ENCODE data around the gene LRIG1.

LRIG1 gene

GRCh38 chr3:66476852-66477381 lies 23.9 kb downstream of the LRIG1 start:
- no peaks in the 10 kb centered on the region for H3K36me3 Mint-ChIP-seq (ENCODE audit: low read depth)
- H3K27me3 Mint-ChIP-seq (ENCODE audit: low read depth): peaks cover 15% of the 10 kb centered on the region
- peaks cover 53% of the 10 kb centered on the region for H3K4me1 Mint-ChIP-seq
- H3K9me3 Mint-ChIP-seq: no peaks in the 10 kb centered on the region
- TF ChIP-seq, protein P1, sequence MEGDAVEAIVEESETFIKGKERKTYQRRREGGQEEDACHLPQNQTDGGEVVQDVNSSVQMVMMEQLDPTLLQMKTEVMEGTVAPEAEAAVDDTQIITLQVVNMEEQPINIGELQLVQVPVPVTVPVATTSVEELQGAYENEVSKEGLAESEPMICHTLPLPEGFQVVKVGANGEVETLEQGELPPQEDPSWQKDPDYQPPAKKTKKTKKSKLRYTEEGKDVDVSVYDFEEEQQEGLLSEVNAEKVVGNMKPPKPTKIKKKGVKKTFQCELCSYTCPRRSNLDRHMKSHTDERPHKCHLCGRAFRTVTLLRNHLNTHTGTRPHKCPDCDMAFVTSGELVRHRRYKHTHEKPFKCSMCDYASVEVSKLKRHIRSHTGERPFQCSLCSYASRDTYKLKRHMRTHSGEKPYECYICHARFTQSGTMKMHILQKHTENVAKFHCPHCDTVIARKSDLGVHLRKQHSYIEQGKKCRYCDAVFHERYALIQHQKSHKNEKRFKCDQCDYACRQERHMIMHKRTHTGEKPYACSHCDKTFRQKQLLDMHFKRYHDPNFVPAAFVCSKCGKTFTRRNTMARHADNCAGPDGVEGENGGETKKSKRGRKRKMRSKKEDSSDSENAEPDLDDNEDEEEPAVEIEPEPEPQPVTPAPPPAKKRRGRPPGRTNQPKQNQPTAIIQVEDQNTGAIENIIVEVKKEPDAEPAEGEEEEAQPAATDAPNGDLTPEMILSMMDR (IDR thresholded peaks at IDR 0.05; ENCODE audit: unreplicated experiment in 3 of 3): no peak
- peak overlapping the region in 1 of 3 experiments; percentile 77 for H3K27ac Mint-ChIP-seq
- no peak overlapping the region for H3K4me3 Mint-ChIP-seq

DNA sequence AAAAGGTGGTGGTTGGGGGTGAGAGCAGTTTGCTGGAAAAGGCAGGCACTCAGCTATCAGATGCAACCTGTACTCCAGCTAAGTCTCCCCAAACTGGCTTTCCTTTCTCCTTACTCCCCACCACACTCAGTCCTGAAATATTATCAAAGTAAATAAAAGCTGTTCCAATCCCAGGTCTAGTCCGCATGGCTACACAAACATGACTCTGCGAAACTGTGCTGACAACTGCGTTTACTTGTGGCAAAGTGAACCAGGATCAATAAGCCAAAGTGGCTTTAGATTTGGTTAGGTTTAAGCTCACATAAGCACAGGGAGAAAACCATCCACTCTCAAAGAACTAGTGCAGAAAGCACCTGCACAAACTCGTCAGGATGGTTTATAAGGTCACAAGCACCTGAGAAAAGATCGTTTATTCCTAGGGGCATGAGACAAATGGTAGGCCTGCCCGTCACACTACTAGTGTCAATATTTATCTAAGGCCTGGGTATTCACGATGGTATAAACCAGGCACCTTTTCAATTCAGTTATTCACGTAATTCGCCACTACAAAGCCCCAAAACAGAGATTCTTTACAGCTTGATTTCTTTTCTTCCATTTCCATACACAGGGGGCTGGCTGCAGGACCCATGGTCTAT lies 25.3 kb downstream of the LRIG1 start:
- Mint-ChIP-seq H3K9me3 (no peaks in the 10 kb centered on the region), H3K4me1 (peaks cover 39% of the 10 kb centered on the region), H3K27ac (no peak overlapping the region), H3K4me3 (no peak overlapping the region), H3K27me3 (ENCODE audit: low read depth) (peaks cover 14% of the 10 kb centered on the region), H3K36me3 (ENCODE audit: low read depth) (no peaks in the 10 kb centered on the region)
- TF ChIP-seq, protein P1 (IDR thresholded peaks at IDR 0.05; ENCODE audit: unreplicated experiment in 3 of 3): no peak

DNA sequence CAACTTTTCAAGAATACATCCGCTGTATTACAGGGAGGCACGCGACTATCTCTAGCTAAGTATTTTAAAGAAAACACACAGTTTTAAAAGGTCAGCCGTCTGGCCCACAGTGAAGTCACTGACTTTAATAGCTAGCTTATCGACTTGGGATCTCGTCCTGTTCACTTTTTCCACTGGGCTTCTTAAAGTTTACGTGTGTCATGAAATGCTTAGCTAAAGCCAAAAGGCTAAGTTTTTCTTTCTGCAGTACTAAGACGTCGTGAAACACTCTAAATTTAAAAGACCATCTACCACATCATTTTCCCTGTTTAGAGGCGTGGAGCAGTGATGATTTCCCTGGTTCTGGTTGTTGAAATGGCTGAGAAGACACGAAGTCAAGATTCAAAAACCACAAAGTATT lies 27.1 kb downstream of the LRIG1 start:
- H3K4me1 Mint-ChIP-seq: peaks cover 38% of the 10 kb centered on the region
- no peaks in the 10 kb centered on the region for H3K9me3 Mint-ChIP-seq
- no peaks in the 10 kb centered on the region for H3K36me3 Mint-ChIP-seq (ENCODE audit: low read depth)
- H3K27ac Mint-ChIP-seq: peak overlapping the region; percentile 48 to 82 (median 50)
- peaks cover 10% of the 10 kb centered on the region for H3K27me3 Mint-ChIP-seq (ENCODE audit: low read depth)
- TF ChIP-seq, protein P1 (IDR thresholded peaks at IDR 0.05; ENCODE audit: unreplicated experiment in 3 of 3): no peak
- H3K4me3 Mint-ChIP-seq: peak overlapping the region in 1 of 3 experiments; percentile 7

DNA sequence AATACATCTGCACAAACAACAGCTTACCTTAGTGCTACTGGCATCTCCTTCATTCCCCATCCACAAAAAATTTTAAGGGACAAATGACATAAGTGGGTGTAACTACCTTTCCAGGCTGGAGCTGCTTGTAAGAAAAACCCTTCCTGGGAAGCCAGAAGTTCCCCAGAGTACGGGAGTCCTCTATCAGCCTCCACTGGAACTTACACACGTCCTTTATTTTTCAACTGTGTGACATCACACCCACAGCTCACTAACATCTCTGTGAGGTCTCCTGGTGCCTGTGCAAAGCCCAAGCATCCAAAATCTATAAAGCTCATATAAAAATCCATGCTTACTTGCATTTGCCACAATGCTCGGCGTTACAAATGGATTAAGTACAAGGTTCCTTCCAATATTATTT lies 27.6 kb downstream of the LRIG1 start:
- Mint-ChIP-seq H3K36me3 (ENCODE audit: low read depth) (no peaks in the 10 kb centered on the region), H3K9me3 (no peaks in the 10 kb centered on the region), H3K4me1 (peaks cover 40% of the 10 kb centered on the region), H3K4me3 (peak overlapping the region in 1 of 3 experiments; percentile 7), H3K27ac (peak overlapping the region; percentile 48 to 82 (median 50)), H3K27me3 (ENCODE audit: low read depth) (peaks cover 7% of the 10 kb centered on the region)
- TF ChIP-seq, protein P1 (IDR thresholded peaks at IDR 0.05; ENCODE audit: unreplicated experiment in 3 of 3): no peak

GRCh38 chr3:66472313-66473134 lies 28.3 kb downstream of the LRIG1 start:
- Mint-ChIP-seq H3K27me3 (ENCODE audit: low read depth) (peaks cover 6% of the 10 kb centered on the region), H3K36me3 (ENCODE audit: low read depth) (no peaks in the 10 kb centered on the region), H3K4me1 (peaks cover 46% of the 10 kb centered on the region), H3K27ac (peak overlapping the region in 1 of 3 experiments; percentile 82), H3K9me3 (no peaks in the 10 kb centered on the region), H3K4me3 (no peak overlapping the region)
- TF ChIP-seq, protein P1 (IDR thresholded peaks at IDR 0.05; ENCODE audit: unreplicated experiment in 3 of 3): no peak

Data from nephron (organoid).